ENCODE measurements around the gene DCST2. TPM values are rescaled to one million over a fixed set of nuclear protein-coding genes. Genes with fewer than 3 reads are reported as not detected.

The DCST2 gene
- total and polyA plus RNA-seq, 12 donors, result 0.14 to 15.2 (median 1.1) TPM; not detected in 2

- peak in 2 of 7 donors; percentile 28 to 54 for DNase-seq
Measured at GRCh38 chr1:155008015-155008941, 25.3 kb downstream of the DCST2 start.

GRCh38 chr1:155007251-155007828, 26.2 kb downstream of the DCST2 start:
- WGBS, 4 donors, result 31 to 37% (median 36%) methylated on average over 6 of the region's 6 CpGs; no CpG with 5 or more reads in 1 of the 4 donors
- no peaks in the 10 kb centered on the region for H3K27me3 ChIP-seq
- no peaks in the 10 kb centered on the region for H3K36me3 ChIP-seq (replicated peaks in 1 of 2)
- TF ChIP-seq POLR2A (IDR thresholded peaks at IDR 0.05), result no peak
- TF ChIP-seq, protein P1, sequence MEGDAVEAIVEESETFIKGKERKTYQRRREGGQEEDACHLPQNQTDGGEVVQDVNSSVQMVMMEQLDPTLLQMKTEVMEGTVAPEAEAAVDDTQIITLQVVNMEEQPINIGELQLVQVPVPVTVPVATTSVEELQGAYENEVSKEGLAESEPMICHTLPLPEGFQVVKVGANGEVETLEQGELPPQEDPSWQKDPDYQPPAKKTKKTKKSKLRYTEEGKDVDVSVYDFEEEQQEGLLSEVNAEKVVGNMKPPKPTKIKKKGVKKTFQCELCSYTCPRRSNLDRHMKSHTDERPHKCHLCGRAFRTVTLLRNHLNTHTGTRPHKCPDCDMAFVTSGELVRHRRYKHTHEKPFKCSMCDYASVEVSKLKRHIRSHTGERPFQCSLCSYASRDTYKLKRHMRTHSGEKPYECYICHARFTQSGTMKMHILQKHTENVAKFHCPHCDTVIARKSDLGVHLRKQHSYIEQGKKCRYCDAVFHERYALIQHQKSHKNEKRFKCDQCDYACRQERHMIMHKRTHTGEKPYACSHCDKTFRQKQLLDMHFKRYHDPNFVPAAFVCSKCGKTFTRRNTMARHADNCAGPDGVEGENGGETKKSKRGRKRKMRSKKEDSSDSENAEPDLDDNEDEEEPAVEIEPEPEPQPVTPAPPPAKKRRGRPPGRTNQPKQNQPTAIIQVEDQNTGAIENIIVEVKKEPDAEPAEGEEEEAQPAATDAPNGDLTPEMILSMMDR (IDR thresholded peaks at IDR 0.05), result no peak
- peak overlapping the region in 1 of 4 donors; percentile 41 for H3K4me3 ChIP-seq
- no peaks in the 10 kb centered on the region for H3K9me3 ChIP-seq (replicated peaks in 1 of 3)
- H3K4me1 ChIP-seq (replicated peaks in 1 of 2), result peaks cover 66 to 72% of the 10 kb centered on the region in 2 donors
- DNase-seq, result peak; percentile 53 to 77 (median 66)
- intact Hi-C loops (cut with DNase I), result no loop called here
- H3K27ac ChIP-seq, result peak overlapping the region in 4 of 5 donors; percentile 15 to 99 (median 84)

More at GRCh38 chr1:155008015-155008941, 25.3 kb downstream of the DCST2 start:
- peaks cover 76 to 82% of the 10 kb centered on the region in 2 donors for H3K4me1 ChIP-seq (replicated peaks in 1 of 2)
- peak overlapping the region; percentile 15 to 99 (median 70) for H3K27ac ChIP-seq
- H3K36me3 ChIP-seq (replicated peaks in 1 of 2), result no peaks in the 10 kb centered on the region
- H3K9me3 ChIP-seq (replicated peaks in 1 of 3), result no peaks in the 10 kb centered on the region
- intact Hi-C loops (cut with DNase I), result no loop called here
- H3K4me3 ChIP-seq, result peak overlapping the region in 1 of 4 donors; percentile 41
- no peak for TF ChIP-seq POLR2A (IDR thresholded peaks at IDR 0.05)
- TF ChIP-seq, protein P1 (IDR thresholded peaks at IDR 0.05), result no peak
- no peaks in the 10 kb centered on the region for H3K27me3 ChIP-seq
- 39 to 65% (median 48%) methylated on average over 8 to 16 of the region's 16 CpGs for WGBS, 4 donors

GRCh38 chr1:155006601-155007101, 26.9 kb downstream of the DCST2 start:
- Histone ChIP-seq H3K4me1 (replicated peaks in 1 of 2) (peaks cover 59 to 65% of the 10 kb centered on the region in 2 donors), H3K27ac (peak overlapping the region in 4 of 5 donors; percentile 87 to 99 (median 96)), H3K9me3 (replicated peaks in 1 of 3) (no peaks in the 10 kb centered on the region), H3K27me3 (no peaks in the 10 kb centered on the region), H3K36me3 (replicated peaks in 1 of 2) (no peaks in the 10 kb centered on the region), H3K4me3 (peak overlapping the region in 1 of 4 donors; percentile 41)
- DNase-seq, result peak in 3 of 7 donors; percentile 15 to 61 (median 34)
- no peak for TF ChIP-seq POLR2A (IDR thresholded peaks at IDR 0.05)
- TF ChIP-seq, protein P1 (IDR thresholded peaks at IDR 0.05), result no peak
- WGBS, 4 donors, result 34 to 63% (median 43%) methylated on average over 2 of the region's 2 CpGs
- intact Hi-C loops (cut with DNase I), result no loop called here
